ENCODE data around the gene MXD4.

The MXD4 gene

GRCh38 chr4:2281575-2282343, 19.9 kb upstream of the MXD4 start:
- no peak for TF ChIP-seq TAF1 (IDR thresholded peaks at IDR 0.05; ENCODE audit: borderline replicate concordance, insufficient read depth, low read length)
- TF ChIP-seq POLR2AphosphoS5 (IDR thresholded peaks at IDR 0.05; ENCODE audit: low read depth, low read length): no peak
- TF ChIP-seq REST (IDR thresholded peaks at IDR 0.05; ENCODE audit: insufficient read depth in 1 of 2, low read depth in 2 of 2, low read length in 2 of 2): no peak
- TF ChIP-seq FOXP2 (optimal IDR thresholded peaks at IDR 0.05; ENCODE audit: borderline replicate concordance, extremely low read depth, extremely low read length, insufficient read depth): no peak
- TF ChIP-seq SIN3A (IDR thresholded peaks at IDR 0.05; ENCODE audit: borderline replicate concordance, insufficient read depth, low read length): no peak

- TF ChIP-seq TAF1 (IDR thresholded peaks at IDR 0.05; ENCODE audit: borderline replicate concordance, insufficient read depth, low read length) (no peak), FOXP2 (optimal IDR thresholded peaks at IDR 0.05; ENCODE audit: borderline replicate concordance, extremely low read depth, extremely low read length, insufficient read depth) (no peak), SIN3A (IDR thresholded peaks at IDR 0.05; ENCODE audit: borderline replicate concordance, insufficient read depth, low read length) (no peak), POLR2AphosphoS5 (IDR thresholded peaks at IDR 0.05; ENCODE audit: low read depth, low read length) (no peak), REST (IDR thresholded peaks at IDR 0.05; ENCODE audit: insufficient read depth in 1 of 2, low read depth in 2 of 2, low read length in 2 of 2) (no peak)
Measured at GRCh38 chr4:2280531-2281300, 18.8 kb upstream of the MXD4 start.

GRCh38 chr4:2277956-2278355, 16.0 kb upstream of the MXD4 start:
- TF ChIP-seq SIN3A (IDR thresholded peaks at IDR 0.05; ENCODE audit: borderline replicate concordance, insufficient read depth, low read length) (no peak), FOXP2 (optimal IDR thresholded peaks at IDR 0.05; ENCODE audit: borderline replicate concordance, extremely low read depth, extremely low read length, insufficient read depth) (no peak), TAF1 (IDR thresholded peaks at IDR 0.05; ENCODE audit: borderline replicate concordance, insufficient read depth, low read length) (no peak)

GRCh38 chr4:2276581-2277325, 14.8 kb upstream of the MXD4 start:
- TF ChIP-seq FOXP2 (optimal IDR thresholded peaks at IDR 0.05; ENCODE audit: borderline replicate concordance, extremely low read depth, extremely low read length, insufficient read depth) (no peak), REST (IDR thresholded peaks at IDR 0.05; ENCODE audit: insufficient read depth in 1 of 2, low read depth in 2 of 2, low read length in 2 of 2) (no peak), TAF1 (IDR thresholded peaks at IDR 0.05; ENCODE audit: borderline replicate concordance, insufficient read depth, low read length) (no peak), SIN3A (IDR thresholded peaks at IDR 0.05; ENCODE audit: borderline replicate concordance, insufficient read depth, low read length) (no peak), POLR2AphosphoS5 (IDR thresholded peaks at IDR 0.05; ENCODE audit: low read depth, low read length) (no peak)

- TF ChIP-seq SIN3A (IDR thresholded peaks at IDR 0.05; ENCODE audit: borderline replicate concordance, insufficient read depth, low read length) (no peak), REST (IDR thresholded peaks at IDR 0.05; ENCODE audit: insufficient read depth in 1 of 2, low read depth in 2 of 2, low read length in 2 of 2) (no peak), POLR2AphosphoS5 (IDR thresholded peaks at IDR 0.05; ENCODE audit: low read depth, low read length) (no peak), FOXP2 (optimal IDR thresholded peaks at IDR 0.05; ENCODE audit: borderline replicate concordance, extremely low read depth, extremely low read length, insufficient read depth) (no peak), TAF1 (IDR thresholded peaks at IDR 0.05; ENCODE audit: borderline replicate concordance, insufficient read depth, low read length) (no peak)
Measured at GRCh38 chr4:2275546-2276251, 13.8 kb upstream of the MXD4 start.
